Panc1 (cell line): ENCODE results near the gene TNIK. TPM values are rescaled to one million over a fixed set of nuclear protein-coding genes. Genes with fewer than 3 reads are reported as not detected.

Source experiments
- ATAC-seq: fragments of 200-7000 bp; cut with Tn5 transposase; 2 replicates; pipeline ENCODE4 v1.9.1; 2020; ENCODE audit warnings: mild to moderate bottlenecking, moderate library complexity
- BruUV-seq: library from RNA; stranded (reverse); fragments of 400-500 nt; replicated peaks from 2 replicates; lab custom pipeline; 2021; lab: Mats Ljungman, UMichigan
- CTCF ChIA-PET: fragments of 300-600 bp; sonication (Branson Sonifier 250); formaldehyde crosslinking; loops from one replicate; lab custom pipeline; 2022; ENCODE audit warnings: antibody characterized with exemption; lab: Charles Lee
- POLR2A ChIA-PET: fragments of 300-600 bp; sonication (Branson Sonifier 250); formaldehyde crosslinking; loops from one replicate; lab custom pipeline; 2022; ENCODE audit warnings: antibody characterized with exemption; lab: Charles Lee
- DNase-seq: peaks from one replicate; pipeline ENCODE4 v3.0.0-alpha.2; 2010; ENCODE audit warnings: low read depth, low spot score
- H3K27ac ChIP-seq: 2 replicates; pipeline ENCODE4 v1.5.1; 2011; ENCODE audit warnings: mild to moderate bottlenecking, low read length, inconsistent platforms
- H3K27me3 ChIP-seq: fragments of 200-500 bp; sonication (Bioruptor generic); 2 replicates; pipeline ENCODE4 v1.6.0; 2014; ENCODE audit warnings: low read length, inconsistent platforms; ENCODE audit not compliant: control insufficient read depth, insufficient read depth
- H3K36me3 ChIP-seq: fragments of 200-500 bp; sonication (Bioruptor generic); 2 replicates; pipeline ENCODE4 v1.5.1; 2014; ENCODE audit warnings: inconsistent platforms, mild to moderate bottlenecking, low read length, moderate library complexity; ENCODE audit not compliant: control insufficient read depth, insufficient read depth
- H3K4me1 ChIP-seq: 2 replicates; pipeline ENCODE4 v1.5.1; 2011; ENCODE audit warnings: inconsistent platforms, mild to moderate bottlenecking, low read length, moderate library complexity; ENCODE audit not compliant: control insufficient read depth, insufficient read depth
- H3K4me3 ChIP-seq, 2 experiments: 2 replicates each; pipeline ENCODE4 v1.5.1; 2011 to 2012; ENCODE audit warnings: low read depth in 2 of 2, low read length in 2 of 2, mild to moderate bottlenecking in 2 of 2, inconsistent platforms in 1 of 2, moderate library complexity in 1 of 2
- H3K9me3 ChIP-seq: fragments of 200-500 bp; sonication (Bioruptor generic); 2 replicates; pipeline ENCODE4 v1.5.1; 2014; ENCODE audit warnings: low read depth, mild to moderate bottlenecking, inconsistent platforms, low read length, moderate library complexity; ENCODE audit not compliant: control insufficient read depth, insufficient read depth
- POLR2AphosphoS5 ChIP-seq: IDR thresholded peaks from 2 replicates; pipeline ENCODE4 v1.6.1; 2012; ENCODE audit warnings: mild to moderate bottlenecking, low read depth, low read length, moderate library complexity
- SIN3A ChIP-seq: IDR thresholded peaks from 2 replicates; pipeline ENCODE4 v1.6.1; 2012; ENCODE audit warnings: low read depth, mild to moderate bottlenecking, low read length, moderate library complexity, borderline replicate concordance; ENCODE audit not compliant: insufficient read depth
- TCF7L2 ChIP-seq: IDR thresholded peaks from 2 replicates; pipeline ENCODE4 v1.6.1; 2011; ENCODE audit warnings: mild to moderate bottlenecking, low read depth, low read length, inconsistent platforms
- in situ Hi-C: cut with HindIII; loops from 2 replicates; pipeline ENCODE4 v1.10.0; 2016; ENCODE audit warnings: low sequenced_read_pairs, low pct_unique_long_range_greater_than_20kb
- intact Hi-C: fragments of 100-400 bp; cut with micrococcal nuclease; formaldehyde crosslinking; loops from one replicate; pipeline ENCODE4 v1.10.0; 2022; ENCODE audit not compliant: unreplicated experiment
- total RNA-seq: library from RNA; stranded (reverse); gene quantifications from one replicate; pipeline ENCODE4 v1.2.1, GENCODE V29; 2021; ENCODE audit not compliant: unreplicated experiment
- TF ChIP-seq, protein P1 (sequence below), 2 experiments: IDR thresholded peaks; 2 replicates each; pipeline ENCODE4 v1.6.1; 2011 to 2012; ENCODE audit warnings: low read depth in 2 of 2, control low read depth in 1 of 2, low read length in 1 of 2, mild to moderate bottlenecking in 1 of 2, moderate library complexity in 1 of 2; ENCODE audit not compliant: insufficient read depth in 1 of 2
- TF ChIP-seq, protein P2 (sequence below): fragments of 450-650 bp; IDR thresholded peaks from 2 replicates; pipeline ENCODE4 v1.5.1; 2017; ENCODE audit warnings: mild to moderate bottlenecking

TNIK gene
- total RNA-seq, 1 experiment from 2014 or later = 1.9 TPM

- ChIA-PET CTCF (no interaction called here), POLR2A (interaction anchor here (0.5 to 0.6 kb wide), 2 partner anchors 110 to 552 kb away, joined by 3 to 4 read pairs; partner anchors contain the start of gene PLD1)
- Histone ChIP-seq H3K36me3 (no peaks in the 10 kb centered on the region), H3K27me3 (peaks cover 11% of the 10 kb centered on the region), H3K4me1 (no peaks in the 10 kb centered on the region), H3K4me3 (no peak overlapping the region), H3K27ac (no peak overlapping the region), H3K9me3 (no peaks in the 10 kb centered on the region)
- DNase-seq (no peak), ATAC-seq (no peak)
- intact Hi-C loops (no loop called here), in situ Hi-C loops (no loop called here)
- TF ChIP-seq TCF7L2 (no peak), SIN3A (no peak), POLR2AphosphoS5 (no peak)
- TF ChIP-seq, protein P1, sequence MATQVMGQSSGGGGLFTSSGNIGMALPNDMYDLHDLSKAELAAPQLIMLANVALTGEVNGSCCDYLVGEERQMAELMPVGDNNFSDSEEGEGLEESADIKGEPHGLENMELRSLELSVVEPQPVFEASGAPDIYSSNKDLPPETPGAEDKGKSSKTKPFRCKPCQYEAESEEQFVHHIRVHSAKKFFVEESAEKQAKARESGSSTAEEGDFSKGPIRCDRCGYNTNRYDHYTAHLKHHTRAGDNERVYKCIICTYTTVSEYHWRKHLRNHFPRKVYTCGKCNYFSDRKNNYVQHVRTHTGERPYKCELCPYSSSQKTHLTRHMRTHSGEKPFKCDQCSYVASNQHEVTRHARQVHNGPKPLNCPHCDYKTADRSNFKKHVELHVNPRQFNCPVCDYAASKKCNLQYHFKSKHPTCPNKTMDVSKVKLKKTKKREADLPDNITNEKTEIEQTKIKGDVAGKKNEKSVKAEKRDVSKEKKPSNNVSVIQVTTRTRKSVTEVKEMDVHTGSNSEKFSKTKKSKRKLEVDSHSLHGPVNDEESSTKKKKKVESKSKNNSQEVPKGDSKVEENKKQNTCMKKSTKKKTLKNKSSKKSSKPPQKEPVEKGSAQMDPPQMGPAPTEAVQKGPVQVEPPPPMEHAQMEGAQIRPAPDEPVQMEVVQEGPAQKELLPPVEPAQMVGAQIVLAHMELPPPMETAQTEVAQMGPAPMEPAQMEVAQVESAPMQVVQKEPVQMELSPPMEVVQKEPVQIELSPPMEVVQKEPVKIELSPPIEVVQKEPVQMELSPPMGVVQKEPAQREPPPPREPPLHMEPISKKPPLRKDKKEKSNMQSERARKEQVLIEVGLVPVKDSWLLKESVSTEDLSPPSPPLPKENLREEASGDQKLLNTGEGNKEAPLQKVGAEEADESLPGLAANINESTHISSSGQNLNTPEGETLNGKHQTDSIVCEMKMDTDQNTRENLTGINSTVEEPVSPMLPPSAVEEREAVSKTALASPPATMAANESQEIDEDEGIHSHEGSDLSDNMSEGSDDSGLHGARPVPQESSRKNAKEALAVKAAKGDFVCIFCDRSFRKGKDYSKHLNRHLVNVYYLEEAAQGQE (IDR thresholded peaks at IDR 0.05; ENCODE audit: insufficient read depth in 1 of 2, low read depth in 2 of 2, low read length in 1 of 2) = no peak
- TF ChIP-seq, protein P2, sequence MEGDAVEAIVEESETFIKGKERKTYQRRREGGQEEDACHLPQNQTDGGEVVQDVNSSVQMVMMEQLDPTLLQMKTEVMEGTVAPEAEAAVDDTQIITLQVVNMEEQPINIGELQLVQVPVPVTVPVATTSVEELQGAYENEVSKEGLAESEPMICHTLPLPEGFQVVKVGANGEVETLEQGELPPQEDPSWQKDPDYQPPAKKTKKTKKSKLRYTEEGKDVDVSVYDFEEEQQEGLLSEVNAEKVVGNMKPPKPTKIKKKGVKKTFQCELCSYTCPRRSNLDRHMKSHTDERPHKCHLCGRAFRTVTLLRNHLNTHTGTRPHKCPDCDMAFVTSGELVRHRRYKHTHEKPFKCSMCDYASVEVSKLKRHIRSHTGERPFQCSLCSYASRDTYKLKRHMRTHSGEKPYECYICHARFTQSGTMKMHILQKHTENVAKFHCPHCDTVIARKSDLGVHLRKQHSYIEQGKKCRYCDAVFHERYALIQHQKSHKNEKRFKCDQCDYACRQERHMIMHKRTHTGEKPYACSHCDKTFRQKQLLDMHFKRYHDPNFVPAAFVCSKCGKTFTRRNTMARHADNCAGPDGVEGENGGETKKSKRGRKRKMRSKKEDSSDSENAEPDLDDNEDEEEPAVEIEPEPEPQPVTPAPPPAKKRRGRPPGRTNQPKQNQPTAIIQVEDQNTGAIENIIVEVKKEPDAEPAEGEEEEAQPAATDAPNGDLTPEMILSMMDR = no peak
- BruUV-seq = no TSS peak
Measured at GRCh38 chr3:171258316-171258715, 201.9 kb downstream of the TNIK start.

DNA sequence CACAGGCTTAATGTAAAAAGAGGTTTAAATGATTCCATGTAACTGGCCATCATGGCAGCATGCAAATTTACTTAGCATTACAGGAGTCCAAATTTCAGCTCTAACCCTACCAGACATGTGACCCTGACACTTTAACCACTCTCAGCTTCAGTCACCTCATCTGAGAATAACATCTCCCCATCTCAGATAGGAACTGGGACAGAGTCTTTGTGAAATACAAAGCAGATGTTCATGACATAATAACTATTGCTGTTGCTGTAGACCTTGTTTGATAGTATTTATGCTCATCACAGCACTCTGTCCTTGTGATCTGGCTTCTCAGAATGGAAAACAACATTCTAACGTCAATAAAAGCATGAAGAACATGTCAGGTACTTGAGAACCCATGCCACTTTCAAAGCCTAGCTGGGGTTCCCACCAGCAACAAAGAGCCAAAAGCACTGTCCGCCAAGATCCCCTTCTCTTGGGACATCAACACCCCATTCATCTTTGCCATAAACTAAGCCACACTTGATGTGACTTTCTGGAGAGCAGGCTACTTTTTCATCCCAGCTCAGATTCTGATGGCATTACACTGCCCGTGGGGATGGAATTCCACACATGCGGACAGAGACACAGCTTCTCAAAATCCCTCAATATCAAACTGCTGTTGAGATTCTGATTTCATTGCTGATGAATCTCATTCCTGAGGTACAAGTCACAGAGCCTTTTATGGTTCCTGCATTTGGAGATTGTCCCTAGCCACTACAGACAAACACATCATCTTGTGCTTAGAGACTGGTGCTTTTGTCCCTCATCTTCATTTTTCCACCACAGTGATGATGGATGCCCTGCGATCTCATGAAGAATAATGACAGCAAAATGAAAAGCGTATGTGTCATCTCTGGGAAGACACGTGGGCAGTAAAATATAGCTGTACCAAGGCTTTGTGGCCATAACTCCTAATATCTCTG, 202.7 kb downstream of the TNIK start:
- ChIA-PET POLR2A (interaction anchor here (0.5 kb wide), 1 partner anchor 553 kb away, joined by 4 read pairs; the partner anchor contains the start of gene PLD1), CTCF (no interaction called here)
- in situ Hi-C loops (no loop called here), intact Hi-C loops (no loop called here)
- no TSS peak for BruUV-seq
- Histone ChIP-seq H3K36me3 (no peaks in the 10 kb centered on the region), H3K27me3 (peaks cover 11% of the 10 kb centered on the region), H3K4me1 (no peaks in the 10 kb centered on the region), H3K27ac (no peak overlapping the region), H3K4me3 (no peak overlapping the region), H3K9me3 (no peaks in the 10 kb centered on the region)
- TF ChIP-seq, protein P2 = no peak
- TF ChIP-seq TCF7L2 = no peak
- TF ChIP-seq, protein P1 (IDR thresholded peaks at IDR 0.05; ENCODE audit: insufficient read depth in 1 of 2, low read depth in 2 of 2, low read length in 1 of 2) = no peak
- TF ChIP-seq SIN3A = no peak
- no peak for TF ChIP-seq POLR2AphosphoS5
- DNase-seq = no peak
- no peak for ATAC-seq
